Measurements from ENCODE around the gene SMDT1. TPM values are rescaled to one million over a fixed set of nuclear protein-coding genes. Genes with fewer than 3 reads are reported as not detected.
A peak's percentile ranks its signal among the peaks of the same experiment; 100 is the strongest.

The SMDT1 gene
- total RNA-seq (2014; rRNA removed; shearing (Covaris generic)) = 2.9 and 6.5 TPM in 2 replicates

GRCh38 chr22:42079319-42080251, at the start of gene SMDT1:
TSS of gene SMDT1 (plus strand) at chr22:42079700. CDS start at chr22:42079769, 69 bp downstream.
- DNase-seq (ENCODE audit: low spot score) = peak; percentile 89

GRCh38 chr22:42033263-42034181, 46.0 kb upstream of the SMDT1 start:
- DNase-seq (ENCODE audit: low spot score) = no peak

GRCh38 chr22:42035256-42035655, 44.2 kb upstream of the SMDT1 start:
- DNase-seq (ENCODE audit: low spot score) = no peak

- no peak for DNase-seq (ENCODE audit: low spot score)
Measured at GRCh38 chr22:42039271-42039670, 40.2 kb upstream of the SMDT1 start.

GRCh38 chr22:42041784-42042183, 37.7 kb upstream of the SMDT1 start:
- no peak for DNase-seq (ENCODE audit: low spot score)

- no peak for DNase-seq (ENCODE audit: low spot score)
Measured at GRCh38 chr22:42050641-42051180, 28.8 kb upstream of the SMDT1 start.

- DNase-seq (ENCODE audit: low spot score) = no peak
Measured at GRCh38 chr22:42052765-42053164, 26.7 kb upstream of the SMDT1 start.

GRCh38 chr22:42056757-42057511, 22.6 kb upstream of the SMDT1 start:
- DNase-seq (ENCODE audit: low spot score) = no peak

GRCh38 chr22:42060489-42060888, 19.0 kb upstream of the SMDT1 start:
- DNase-seq (ENCODE audit: low spot score) = no peak

GRCh38 chr22:42061041-42061440, 18.5 kb upstream of the SMDT1 start:
- DNase-seq (ENCODE audit: low spot score) = no peak

GRCh38 chr22:42062506-42063170, 16.9 kb upstream of the SMDT1 start:
- DNase-seq (ENCODE audit: low spot score) = no peak

GRCh38 chr22:42064629-42065028, 14.9 kb upstream of the SMDT1 start:
- DNase-seq (ENCODE audit: low spot score) = no peak

GRCh38 chr22:42065438-42066125, 13.9 kb upstream of the SMDT1 start:
- DNase-seq (ENCODE audit: low spot score) = no peak

GRCh38 chr22:42066126-42066761, 13.3 kb upstream of the SMDT1 start:
- DNase-seq (ENCODE audit: low spot score) = no peak

- DNase-seq (ENCODE audit: low spot score) = no peak
Measured at GRCh38 chr22:42066937-42067336, 12.6 kb upstream of the SMDT1 start.

GRCh38 chr22:42067671-42068251, 11.7 kb upstream of the SMDT1 start:
- DNase-seq (ENCODE audit: low spot score) = no peak

GRCh38 chr22:42068291-42068690, 11.2 kb upstream of the SMDT1 start:
- no peak for DNase-seq (ENCODE audit: low spot score)

- no peak for DNase-seq (ENCODE audit: low spot score)
Measured at GRCh38 chr22:42069801-42070516, 9.5 kb upstream of the SMDT1 start.

Data from A172 (cell line).